Measurements from ENCODE around the gene SAMD14. TPM values are rescaled to one million over a fixed set of nuclear protein-coding genes. Genes with fewer than 3 reads are reported as not detected.

The SAMD14 gene
- total and polyA plus RNA-seq, 2 of the 4 experiments (the other 2 are of a cell fraction), result 1.4 to 6.2 TPM

GRCh38 chr17:50128441-50129352 lies 1.3 kb downstream of the SAMD14 start:
- H4K8ac ChIP-seq (ENCODE audit: low read depth in 2 of 2, low read length in 2 of 2), result peak overlapping the region; percentile 15 to 96
- WGBS, 2 experiments (ENCODE audit: extremely low coverage in 2 of 2, insufficient read length in 1 of 2), result 19% methylated on average over 10 of the region's 32 CpGs; no CpG with 5 or more reads in 1 of the 2 experiments
- in situ Hi-C loops (cut with MboI; ENCODE audit: low sequenced_read_pairs) (no loop called here), dilution Hi-C loops (cut with HindIII; ENCODE audit: low sequenced_read_pairs, unreplicated experiment) (no loop called here), intact Hi-C loops (cut with micrococcal nuclease) (no loop called here)
- peak overlapping the region; percentile 50 for H4K5ac ChIP-seq (ENCODE audit: low read depth, low read length)
- H2BK20ac ChIP-seq (ENCODE audit: low read depth, low read length), result no peak overlapping the region
- peak overlapping the region; percentile 51 for H3K9ac ChIP-seq (ENCODE audit: low read depth, low read length)
- H3K14ac ChIP-seq (replicated peaks; ENCODE audit: low read depth, low read length), result peak overlapping the region; percentile 88
- peaks cover 21% of the 10 kb centered on the region for H3K4me1 ChIP-seq (ENCODE audit: control insufficient read depth, insufficient read depth, low read length)
- H4K91ac ChIP-seq (ENCODE audit: insufficient read depth, low read depth, low read length), result peak overlapping the region; percentile 85
- TF ChIP-seq CTCF (conservative IDR thresholded peaks at IDR 0.05; ENCODE audit: low read depth, low read length) (no peak), FOS (IDR thresholded peaks at IDR 0.05; ENCODE audit: low read depth, low read length) (no peak), USF2 (IDR thresholded peaks at IDR 0.05; ENCODE audit: low read depth, low read length) (no peak), BHLHE40 (IDR thresholded peaks at IDR 0.05; ENCODE audit: low read depth, low read length) (no peak), RAD21 (IDR thresholded peaks at IDR 0.05; ENCODE audit: low read length) (no peak), MAFK (IDR thresholded peaks at IDR 0.05; ENCODE audit: low read depth, low read length) (no peak), RFX5 (IDR thresholded peaks at IDR 0.05; ENCODE audit: low read depth, low read length) (no peak), MXI1 (IDR thresholded peaks at IDR 0.05; ENCODE audit: borderline replicate concordance, low read depth, low read length) (no peak), ELK1 (IDR thresholded peaks at IDR 0.05; ENCODE audit: borderline replicate concordance, low read depth, low read length) (no peak)
- peak; percentile 5 for ATAC-seq (ENCODE audit: low read depth)
- H3K9me3 ChIP-seq (ENCODE audit: control insufficient read depth, insufficient read depth, low read length), result no peaks in the 10 kb centered on the region
- 0 out of 2 replicates have a peak, but pooled peaks cover 1% of the 10 kb centered on the region for H3K36me3 ChIP-seq (ENCODE audit: control insufficient read depth, insufficient read depth, low read length)
- H2BK15ac ChIP-seq (ENCODE audit: low read depth, low read length), result peak overlapping the region; percentile 32; the same call in 1 of the 3 replicates
- peak overlapping the region; percentile 55 for H2BK120ac ChIP-seq (ENCODE audit: low read depth, low read length)
- peaks cover 16% of the 10 kb centered on the region; the same call in 1 of the 2 replicates for H3K9me1 ChIP-seq (ENCODE audit: insufficient read depth, low read length)
- 0 out of 2 replicates have a peak overlapping the region, but pooled peaks have one; percentile 27 for H3K18ac ChIP-seq (ENCODE audit: low read depth, low read length)
- DNase-seq, result peak; percentile 18
- peak overlapping the region; percentile 55 for H3K4ac ChIP-seq (ENCODE audit: low read depth, low read length)
- H3K27me3 ChIP-seq (ENCODE audit: control insufficient read depth, insufficient read depth, low read length), result no peaks in the 10 kb centered on the region
- peak overlapping the region; percentile 92 for H3K4me2 ChIP-seq (ENCODE audit: low read depth, low read length)
- H2AFZ ChIP-seq (replicated peaks; ENCODE audit: low read length, poor library complexity), result peak overlapping the region; percentile 93
- peak overlapping the region; percentile 31 for H2AK5ac ChIP-seq (ENCODE audit: low read depth, low read length)
- ChIA-PET CTCF (no interaction called here), POLR2A (ENCODE audit: unreplicated experiment) (interaction anchor here (0.5 to 0.9 kb wide), 3 partner anchors 23 to 233 kb away, joined by 3 to 6 read pairs (median 4); no protein-coding TSS in a partner anchor)
- peak overlapping the region; percentile 99 for H2AK9ac ChIP-seq (replicated peaks; ENCODE audit: low read depth, low read length, poor library complexity)
- no peak overlapping the region for H2BK5ac ChIP-seq (ENCODE audit: low read depth, low read length, poor library complexity, severe bottlenecking)
- H3K4me3 ChIP-seq (ENCODE audit: insufficient read depth, low read depth, low read length), result peak overlapping the region; percentile 64
- H3K27ac ChIP-seq (ENCODE audit: insufficient read depth, low read length), result peak overlapping the region; percentile 40; the same call in 1 of the 2 replicates
- BruUV-seq (replicated peaks), result no TSS peak
- peaks cover 12% of the 10 kb centered on the region for H4K20me1 ChIP-seq (ENCODE audit: insufficient read depth, low read length)
- H3K56ac ChIP-seq (ENCODE audit: extremely low read depth, insufficient read depth, low read length), result peak overlapping the region; percentile 30; the same call in 1 of the 2 replicates
- peaks cover 3 to 35% of the 10 kb centered on the region in 2 experiments; a peak in 3 of 4 replicates for H3K79me1 ChIP-seq (ENCODE audit: low read depth in 1 of 2, low read length in 2 of 2)
- peak overlapping the region; percentile 88; the same call in 1 of the 2 replicates for H3K23ac ChIP-seq (ENCODE audit: low read depth, low read length)
